HEK293T (cell line): ENCODE results near the gene PLEKHH1.

Source experiments
- CTCF ChIA-PET: fragments of 350-600 bp; formaldehyde crosslinking; extraction: SDS; loops from one replicate; lab custom pipeline; 2021; ENCODE audit warnings: antibody characterized with exemption, inconsistent platforms; lab: Yijun Ruan, JAX
- POLR2A ChIA-PET: fragments of 350-600 bp; formaldehyde crosslinking; extraction: SDS; loops from one replicate; lab custom pipeline; 2020; ENCODE audit warnings: antibody characterized with exemption, inconsistent platforms; lab: Yijun Ruan, JAX
- DNase-seq: peaks from one replicate; pipeline ENCODE4 v3.0.0; 2012; ENCODE audit warnings: mixed read lengths; ENCODE audit errors: extremely low spot score
- ARNT ChIP-seq: fragments of 450-650 bp; IDR thresholded peaks from 2 replicates; pipeline ENCODE4 v1.6.1; 2017; ENCODE audit warnings: mild to moderate bottlenecking
- BHLHE40 ChIP-seq: fragments of 450-650 bp; IDR thresholded peaks from 2 replicates; pipeline ENCODE4 v1.6.1; 2016; ENCODE audit warnings: mild to moderate bottlenecking, moderate library complexity, borderline replicate concordance
- CTBP1 ChIP-seq: fragments of 450-650 bp; IDR thresholded peaks from 2 replicates; pipeline ENCODE4 v1.6.1; 2016; ENCODE audit warnings: borderline replicate concordance
- ELF4 ChIP-seq: fragments of 450-650 bp; IDR thresholded peaks from 2 replicates; pipeline ENCODE4 v1.6.1; 2017; ENCODE audit warnings: antibody characterized with exemption
- FOXA1 ChIP-seq: fragments of 450-650 bp; IDR thresholded peaks from 2 replicates; pipeline ENCODE4 v1.6.1; 2016; ENCODE audit warnings: mild to moderate bottlenecking
- FOXK2 ChIP-seq: fragments of 450-650 bp; IDR thresholded peaks from 2 replicates; pipeline ENCODE4 v1.6.1; 2016; ENCODE audit warnings: mild to moderate bottlenecking
- FOXM1 ChIP-seq: fragments of 450-650 bp; IDR thresholded peaks from 2 replicates; pipeline ENCODE4 v1.6.1; 2017; ENCODE audit warnings: mild to moderate bottlenecking, borderline replicate concordance
- HDGF ChIP-seq: fragments of 450-650 bp; IDR thresholded peaks from 2 replicates; pipeline ENCODE4 v1.6.1; 2017; ENCODE audit warnings: antibody characterized with exemption, borderline replicate concordance
- L3MBTL2 ChIP-seq: fragments of 450-650 bp; conservative IDR thresholded peaks from 2 replicates; pipeline ENCODE4 v1.6.1; 2016; ENCODE audit warnings: mild to moderate bottlenecking
- LEF1 ChIP-seq: fragments of 450-650 bp; IDR thresholded peaks from 2 replicates; pipeline ENCODE4 v1.6.1; 2017; ENCODE audit warnings: mild to moderate bottlenecking, borderline replicate concordance
- NFRKB ChIP-seq: fragments of 450-650 bp; IDR thresholded peaks from 2 replicates; pipeline ENCODE4 v1.6.1; 2016; ENCODE audit warnings: mild to moderate bottlenecking, moderate library complexity
- SP1 ChIP-seq: fragments of 450-650 bp; IDR thresholded peaks from 2 replicates; pipeline ENCODE4 v1.6.1; 2017
- SUZ12 ChIP-seq: fragments of 450-650 bp; IDR thresholded peaks from 2 replicates; pipeline ENCODE4 v1.6.1; 2016; ENCODE audit warnings: mild to moderate bottlenecking
- TARDBP ChIP-seq: fragments of 450-650 bp; IDR thresholded peaks from 2 replicates; pipeline ENCODE4 v1.6.1; 2016
- ZNF384 ChIP-seq: fragments of 450-650 bp; IDR thresholded peaks from 2 replicates; pipeline ENCODE4 v1.6.1; 2016
- TF ChIP-seq, protein P1 (sequence below): fragments of 450-650 bp; IDR thresholded peaks from 2 replicates; pipeline ENCODE4 v1.6.1; 2016

The PLEKHH1 gene

DNA sequence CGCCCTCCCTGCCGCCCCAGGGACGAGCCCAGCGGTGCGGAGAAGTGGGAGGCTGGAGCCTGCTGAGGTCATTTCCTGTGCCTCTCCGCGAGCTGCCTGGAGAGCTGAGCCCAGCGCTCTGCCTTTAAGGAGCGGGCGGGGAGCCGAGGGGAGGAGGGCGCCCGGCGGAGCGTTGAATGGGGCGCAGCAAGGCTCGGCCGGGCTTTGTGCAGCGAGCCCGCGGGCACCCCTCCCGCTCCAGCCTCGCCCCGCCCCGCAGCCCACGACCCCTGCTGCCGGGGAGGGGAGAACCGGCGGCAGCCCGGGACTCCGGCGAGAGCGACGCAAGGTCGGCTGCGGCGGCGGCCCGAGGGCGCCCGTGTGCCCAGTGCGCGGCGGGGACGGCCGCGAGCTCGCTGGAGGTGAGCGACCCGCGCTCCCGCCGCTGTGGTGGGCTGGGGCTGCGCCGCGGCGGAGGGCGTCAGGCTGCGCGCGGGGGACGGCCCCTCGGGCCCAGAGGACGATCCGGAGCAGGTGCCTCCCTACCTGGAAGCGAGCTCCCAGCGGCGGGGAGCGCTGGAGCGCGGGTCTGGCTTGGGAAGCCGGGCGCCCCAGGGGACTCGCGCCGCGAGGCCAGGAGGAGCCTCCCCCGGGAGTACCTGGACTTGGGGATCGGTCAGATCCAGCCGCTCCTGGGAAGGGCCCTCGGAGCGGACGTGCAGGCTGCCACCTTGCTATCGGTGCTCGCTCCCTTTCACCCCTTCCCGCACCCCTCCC lies at the start of gene PLEKHH1:
PLEKHH1 (plus strand) TSS at position 293 of the 756 bp plus-strand sequence. CDS start 8,578 bp downstream, outside the sequence.
- DNase-seq = peak; percentile 81
- CTCF ChIA-PET = interaction anchor here (1.1 to 4.0 kb wide), 2 partner anchors 38 to 106 kb away, joined by 3 to 22 read pairs; no protein-coding TSS in a partner anchor
- TF ChIP-seq SUZ12 = no peak
- 0 out of 2 replicates have a peak, but pooled peaks have one; percentile 38 for TF ChIP-seq ARNT
- no peak for TF ChIP-seq L3MBTL2
- POLR2A ChIA-PET = interaction anchor here (0.6 to 2.5 kb wide), 15 partner anchors 8 to 171 kb away, joined by 3 to 22 read pairs (median 4); partner anchors contain the start of genes PIGH and RDH11

DNA sequence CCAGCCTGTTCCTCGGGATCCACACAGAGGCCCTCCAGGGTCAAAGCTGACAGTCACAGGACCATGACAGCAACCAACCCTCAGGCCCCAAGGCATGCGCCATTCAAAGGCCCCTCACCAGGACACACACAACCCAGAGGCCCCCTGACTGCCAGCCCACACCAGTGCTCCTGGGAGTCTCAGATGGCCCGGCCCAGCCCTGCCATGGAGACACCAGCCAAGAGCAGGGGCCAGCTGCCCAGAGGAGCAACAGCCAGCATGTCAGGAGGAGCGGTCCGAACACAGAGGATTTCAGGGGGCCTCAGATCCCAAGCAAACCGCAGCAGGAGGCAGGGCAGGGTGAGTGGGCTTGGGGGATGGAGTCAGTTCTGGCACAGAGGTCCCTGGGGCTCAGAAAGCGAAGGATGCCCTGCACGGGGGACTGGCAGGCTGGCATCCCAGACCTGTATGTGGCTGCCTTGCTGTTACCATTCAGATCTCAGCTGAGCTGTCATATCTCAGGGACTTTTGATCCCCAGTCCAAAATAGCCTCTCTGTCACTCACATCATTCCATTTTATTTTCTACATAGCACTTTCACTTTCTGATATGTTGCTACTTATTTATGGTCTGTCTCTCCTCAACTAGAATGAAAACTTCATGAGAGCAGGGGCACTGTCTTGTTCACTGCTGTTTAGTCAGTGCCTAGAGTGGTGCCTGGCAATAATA lies 49.4 kb upstream of the PLEKHH1 start:
- TF ChIP-seq NFRKB (no peak), CTBP1 (no peak), ELF4 (no peak), BHLHE40 (no peak), ARNT (no peak), HDGF (no peak), TARDBP (no peak), FOXM1 (no peak), L3MBTL2 (no peak), FOXK2 (no peak), FOXA1 (no peak), ZNF384 (no peak), SUZ12 (no peak)
- TF ChIP-seq, protein P1, sequence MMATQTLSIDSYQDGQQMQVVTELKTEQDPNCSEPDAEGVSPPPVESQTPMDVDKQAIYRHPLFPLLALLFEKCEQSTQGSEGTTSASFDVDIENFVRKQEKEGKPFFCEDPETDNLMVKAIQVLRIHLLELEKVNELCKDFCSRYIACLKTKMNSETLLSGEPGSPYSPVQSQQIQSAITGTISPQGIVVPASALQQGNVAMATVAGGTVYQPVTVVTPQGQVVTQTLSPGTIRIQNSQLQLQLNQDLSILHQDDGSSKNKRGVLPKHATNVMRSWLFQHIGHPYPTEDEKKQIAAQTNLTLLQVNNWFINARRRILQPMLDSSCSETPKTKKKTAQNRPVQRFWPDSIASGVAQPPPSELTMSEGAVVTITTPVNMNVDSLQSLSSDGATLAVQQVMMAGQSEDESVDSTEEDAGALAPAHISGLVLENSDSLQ = no peak
- CTCF ChIA-PET = no interaction called here
- no peak for DNase-seq
- POLR2A ChIA-PET = no interaction called here

DNA sequence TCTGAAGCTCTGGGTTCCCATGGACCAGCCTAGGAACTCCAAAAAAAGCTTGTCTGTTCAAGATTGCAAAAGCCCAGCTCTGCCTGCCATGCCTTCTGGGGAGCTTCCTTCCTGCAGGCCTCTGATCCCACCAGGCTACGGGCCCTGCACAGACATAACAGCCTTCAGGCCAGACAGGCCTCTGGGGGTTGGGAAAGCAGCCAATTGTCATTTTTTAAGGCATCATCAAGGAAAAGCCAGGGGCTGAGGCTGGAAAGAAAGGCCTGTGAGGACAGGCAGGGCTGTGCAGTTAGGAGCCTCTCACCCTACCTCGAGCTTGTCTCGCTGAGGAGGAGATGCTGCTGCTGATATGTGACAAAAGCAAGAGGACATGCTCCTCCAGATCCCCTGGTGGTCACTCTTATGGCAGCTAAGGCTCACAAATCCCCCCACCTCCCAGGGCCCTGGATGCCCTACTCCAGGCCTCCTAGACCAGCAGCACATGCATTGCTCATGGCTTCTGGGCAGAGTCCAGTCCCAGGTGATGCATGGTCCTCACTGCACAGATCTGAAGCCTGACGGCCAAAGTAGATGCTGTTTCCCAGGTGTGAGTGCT lies 47.5 kb upstream of the PLEKHH1 start:
- ChIA-PET CTCF (no interaction called here), POLR2A (no interaction called here)
- peak; percentile 17 for DNase-seq
- TF ChIP-seq LEF1 (no peak), FOXM1 (no peak), ZNF384 (no peak), CTBP1 (no peak), SP1 (no peak), HDGF (no peak), SUZ12 (no peak), FOXK2 (no peak), ARNT (no peak), BHLHE40 (no peak), ELF4 (no peak), FOXA1 (no peak), NFRKB (no peak), TARDBP (no peak), L3MBTL2 (no peak)
- TF ChIP-seq, protein P1 = no peak

DNA sequence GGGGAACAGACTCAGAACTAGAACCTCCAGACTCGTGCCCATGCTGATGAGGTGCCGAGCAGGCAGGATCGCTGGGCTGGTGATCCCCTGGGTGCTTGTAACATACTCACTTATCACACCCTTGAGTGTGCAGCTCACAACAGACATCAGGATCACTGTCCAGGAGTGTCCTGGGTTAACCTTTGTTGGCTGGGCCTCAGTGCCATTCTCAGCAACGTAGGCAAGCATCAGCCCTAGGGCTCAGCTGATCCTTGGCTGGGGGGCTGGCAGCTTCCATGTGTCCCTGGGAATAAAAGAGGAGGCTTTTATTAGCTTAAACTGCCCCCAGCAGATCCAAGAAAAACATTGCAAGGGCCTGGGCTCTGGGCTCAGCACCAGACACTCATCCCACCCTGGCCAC lies 46.2 kb upstream of the PLEKHH1 start:
- no peak for DNase-seq
- TF ChIP-seq ZNF384 = no peak
- TF ChIP-seq TARDBP = no peak
- TF ChIP-seq SP1 = no peak
- TF ChIP-seq BHLHE40 = no peak
- no peak for TF ChIP-seq FOXA1
- no peak for TF ChIP-seq L3MBTL2
- no peak for TF ChIP-seq CTBP1
- no peak for TF ChIP-seq SUZ12
- POLR2A ChIA-PET = no interaction called here
- CTCF ChIA-PET = interaction anchor here (0.8 kb wide), 1 partner anchor 27 kb away, joined by 3 read pairs; no protein-coding TSS in a partner anchor

DNA sequence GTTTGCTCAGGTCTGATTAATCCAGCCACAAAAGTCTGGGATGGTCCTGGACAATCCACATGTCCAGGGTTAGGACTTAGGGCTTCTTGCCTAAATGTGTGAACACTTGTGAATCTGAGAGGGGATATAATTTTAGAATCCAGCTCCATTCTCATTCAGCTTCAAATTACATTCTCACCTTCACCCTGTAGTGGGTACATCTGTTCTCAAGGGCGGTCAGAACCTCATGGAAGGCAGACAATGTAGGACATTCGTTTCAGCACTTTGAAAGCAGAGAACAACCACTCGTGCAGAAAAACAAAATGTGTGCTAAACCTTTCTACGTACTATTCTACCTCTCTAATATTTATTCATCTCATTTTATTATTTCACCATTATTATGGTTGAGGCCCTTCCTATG lies 45.8 kb upstream of the PLEKHH1 start:
- DNase-seq = no peak
- TF ChIP-seq HDGF (no peak), FOXM1 (no peak), CTBP1 (no peak), ZNF384 (no peak), ARNT (no peak), LEF1 (no peak), ELF4 (no peak), FOXK2 (no peak), NFRKB (no peak), SP1 (no peak), BHLHE40 (no peak), TARDBP (no peak)
- TF ChIP-seq, protein P1 = no peak
- POLR2A ChIA-PET = no interaction called here
- CTCF ChIA-PET = interaction anchor here (0.8 kb wide), 1 partner anchor 26 kb away, joined by 3 read pairs; no protein-coding TSS in a partner anchor
